Transverse colon (tissue), 4 donors: Measurements from ENCODE around the gene MMD2. TPM values are rescaled to one million over a fixed set of nuclear protein-coding genes. Genes with fewer than 3 reads are reported as not detected.

Experiments
- DNase-seq: peaks from one replicate; pipeline ENCODE4 v3.0.0-alpha.2; 2019
- H3K27ac ChIP-seq, 4 donors: fragments of 200-600 bp; sonication (generic); 2 replicates each; pipeline ENCODE4 v1.5.1; 2016 to 2018; ENCODE audit warnings: inconsistent platforms in 4 of 4
- H3K27me3 ChIP-seq: fragments of 200-600 bp; sonication (generic); 2 replicates; pipeline ENCODE4 v1.5.1; 2017; ENCODE audit warnings: inconsistent platforms
- H3K36me3 ChIP-seq, 4 donors: fragments of 200-600 bp; sonication (generic); 2 replicates each; pipeline ENCODE4 v1.5.1; 2017 to 2019; ENCODE audit warnings: inconsistent platforms in 4 of 4
- H3K4me1 ChIP-seq, 4 donors: fragments of 200-600 bp; sonication (generic); 2 replicates each; pipeline ENCODE4 v1.5.1; 2017 to 2020; ENCODE audit warnings: inconsistent platforms in 4 of 4
- H3K4me3 ChIP-seq, 4 donors: fragments of 200-600 bp; sonication (generic); 1 replicate in 1 of 4; 2 replicates in 3 of 4; pipeline versions ENCODE4 v1.5.1 to v1.6.1; 2017 to 2019; ENCODE audit warnings: inconsistent platforms in 4 of 4
- H3K9me3 ChIP-seq, 2 donors: fragments of 200-600 bp; sonication (generic); 2 replicates each; pipeline ENCODE4 v1.5.1; 2017 to 2019; ENCODE audit warnings: inconsistent platforms in 2 of 2
- CTCF ChIP-seq, 5 experiments: fragments of 200-600 bp in 3 of 5; fragments of 450-650 bp in 2 of 5; sonication (generic) in 3 of 5; IDR thresholded peaks; 1 replicate in 2 of 5; 2 replicates in 3 of 5; pipeline ENCODE4 v1.5.1; 2016 to 2017; ENCODE audit warnings: antibody characterized with exemption in 5 of 5, inconsistent platforms in 3 of 5, mild to moderate bottlenecking in 2 of 5, moderate library complexity in 1 of 5
- EP300 ChIP-seq: sonication (generic); formaldehyde crosslinking; IDR thresholded peaks from one replicate; pipeline ENCODE4 v1.6.1; 2017; ENCODE audit warnings: antibody characterized with exemption, low read depth
- POLR2A ChIP-seq: fragments of 450-650 bp; IDR thresholded peaks from one replicate; pipeline ENCODE4 v1.6.1; 2016; ENCODE audit warnings: antibody characterized with exemption, mild to moderate bottlenecking, moderate library complexity
- POLR2AphosphoS5 ChIP-seq, 3 donors: sonication (generic); formaldehyde crosslinking; IDR thresholded peaks; one replicate each; pipeline ENCODE4 v1.6.1; 2016; ENCODE audit warnings: antibody characterized with exemption in 3 of 3
- WGBS, 2 donors: methylation state at CpG; one replicate each; pipeline ENCODE4 v1.1.5; 2018; ENCODE audit warnings: low coverage in 1 of 2; 5-methylcytosine and 5-hydroxymethylcytosine counted together
- in situ Hi-C, 4 donors: fragments of 200-750 bp; cut with MboI; loops; one replicate each; pipeline versions ENCODE4 v1.15.0 to v1.15.1; 2017; ENCODE audit warnings: low sequenced_read_pairs in 3 of 4, low pct_ligation_motif_present in 1 of 4, low pct_unique_long_range_greater_than_20kb in 1 of 4
- intact Hi-C: fragments of 100-400 bp; cut with DNase I; formaldehyde crosslinking; loops from one replicate; pipeline ENCODE4 v1.15.1; 2023; ENCODE audit warnings: low total_unique reads
- total RNA-seq, 4 donors: library from RNA; depleted of rRNA; stranded (reverse); fragments of >200 nt; gene quantifications; one replicate each; pipeline ENCODE4 v1.1.0, GENCODE V29; 2016

MMD2 gene
- total RNA-seq, 4 donors from 2014 or later: not detected

- 86 to 89% methylated on average over 7 of the region's 7 CpGs for WGBS, 2 donors
- Histone ChIP-seq H3K9me3 (no peaks in the 10 kb centered on the region), H3K4me3 (no peak overlapping the region), H3K36me3 (no peaks in the 10 kb centered on the region), H3K4me1 (no peaks in the 10 kb centered on the region), H3K27me3 (no peaks in the 10 kb centered on the region), H3K27ac (no peak overlapping the region)
- intact Hi-C loops (no loop called here), in situ Hi-C loops (no loop called here)
- no peak for DNase-seq
- no peak for TF ChIP-seq POLR2AphosphoS5 (IDR thresholded peaks at IDR 0.05)
- TF ChIP-seq EP300: no peak
- TF ChIP-seq CTCF (IDR thresholded peaks at IDR 0.05): no peak
- no peak for TF ChIP-seq POLR2A
Measured at GRCh38 chr7:4937411-4937810, 21.6 kb downstream of the MMD2 start.

GRCh38 chr7:4934419-4935025 is 24.5 kb downstream of the MMD2 start:
- no peaks in the 10 kb centered on the region for H3K36me3 ChIP-seq
- no peak overlapping the region for H3K27ac ChIP-seq
- no peaks in the 10 kb centered on the region for H3K4me1 ChIP-seq
- no peaks in the 10 kb centered on the region for H3K9me3 ChIP-seq
- TF ChIP-seq POLR2A: no peak
- TF ChIP-seq EP300: no peak
- TF ChIP-seq POLR2AphosphoS5 (IDR thresholded peaks at IDR 0.05): no peak
- TF ChIP-seq CTCF (IDR thresholded peaks at IDR 0.05): no peak
- 76 to 80% methylated on average over 1 to 15 of the region's 15 CpGs for WGBS, 2 donors
- in situ Hi-C loops: no loop called here
- no peak overlapping the region for H3K4me3 ChIP-seq
- DNase-seq: no peak
- peaks cover 1% of the 10 kb centered on the region for H3K27me3 ChIP-seq
- intact Hi-C loops: no loop called here

- H3K4me1 ChIP-seq: no peaks in the 10 kb centered on the region
- in situ Hi-C loops (no loop called here), intact Hi-C loops (no loop called here)
- WGBS, 2 donors: 41 to 58% methylated on average over 2 to 11 of the region's 12 CpGs
- peaks cover 8% of the 10 kb centered on the region for H3K27me3 ChIP-seq
- peak; percentile 14 for DNase-seq
- H3K4me3 ChIP-seq: no peak overlapping the region
- H3K9me3 ChIP-seq: no peaks in the 10 kb centered on the region
- H3K27ac ChIP-seq: no peak overlapping the region
- no peaks in the 10 kb centered on the region for H3K36me3 ChIP-seq
- TF ChIP-seq POLR2AphosphoS5 (IDR thresholded peaks at IDR 0.05) (no peak), POLR2A (no peak), EP300 (no peak), CTCF (IDR thresholded peaks at IDR 0.05) (no peak)
Measured at GRCh38 chr7:4931943-4932342, 27.0 kb downstream of the MMD2 start.

GRCh38 chr7:4929005-4929404 is 30.0 kb downstream of the MMD2 start:
- DNase-seq: no peak
- H3K27me3 ChIP-seq: peaks cover 8% of the 10 kb centered on the region
- in situ Hi-C loops (no loop called here), intact Hi-C loops (no loop called here)
- no peak overlapping the region for H3K4me3 ChIP-seq
- no peaks in the 10 kb centered on the region for H3K4me1 ChIP-seq
- TF ChIP-seq POLR2A (no peak), CTCF (IDR thresholded peaks at IDR 0.05) (no peak), EP300 (no peak), POLR2AphosphoS5 (IDR thresholded peaks at IDR 0.05) (no peak)
- H3K9me3 ChIP-seq: no peaks in the 10 kb centered on the region
- H3K36me3 ChIP-seq: no peaks in the 10 kb centered on the region
- 83% methylated on average over 8 of the region's 8 CpGs; no CpG with 5 or more reads in 1 of the 2 donors for WGBS, 2 donors
- no peak overlapping the region for H3K27ac ChIP-seq
